Panc1 (cell line): Measurements from ENCODE around the gene SNTB2. TPM values are rescaled to one million over a fixed set of nuclear protein-coding genes. Genes with fewer than 3 reads are reported as not detected.

Experiments
- ATAC-seq: fragments of 200-7000 bp; cut with Tn5 transposase; 2 replicates; pipeline ENCODE4 v1.9.1; 2020; ENCODE audit warnings: mild to moderate bottlenecking, moderate library complexity
- BruUV-seq: library from RNA; stranded (reverse); fragments of 400-500 nt; replicated peaks from 2 replicates; lab custom pipeline; 2021; lab: Mats Ljungman, UMichigan
- CTCF ChIA-PET: fragments of 300-600 bp; sonication (Branson Sonifier 250); formaldehyde crosslinking; loops from one replicate; lab custom pipeline; 2022; ENCODE audit warnings: antibody characterized with exemption; lab: Charles Lee
- POLR2A ChIA-PET: fragments of 300-600 bp; sonication (Branson Sonifier 250); formaldehyde crosslinking; loops from one replicate; lab custom pipeline; 2022; ENCODE audit warnings: antibody characterized with exemption; lab: Charles Lee
- DNase-seq: peaks from one replicate; pipeline ENCODE4 v3.0.0-alpha.2; 2010; ENCODE audit warnings: low read depth, low spot score
- H3K27ac ChIP-seq: 2 replicates; pipeline ENCODE4 v1.5.1; 2011; ENCODE audit warnings: mild to moderate bottlenecking, low read length, inconsistent platforms
- H3K27me3 ChIP-seq: fragments of 200-500 bp; sonication (Bioruptor generic); 2 replicates; pipeline ENCODE4 v1.6.0; 2014; ENCODE audit warnings: low read length, inconsistent platforms; ENCODE audit not compliant: control insufficient read depth, insufficient read depth
- H3K36me3 ChIP-seq: fragments of 200-500 bp; sonication (Bioruptor generic); 2 replicates; pipeline ENCODE4 v1.5.1; 2014; ENCODE audit warnings: inconsistent platforms, mild to moderate bottlenecking, low read length, moderate library complexity; ENCODE audit not compliant: control insufficient read depth, insufficient read depth
- H3K4me1 ChIP-seq: 2 replicates; pipeline ENCODE4 v1.5.1; 2011; ENCODE audit warnings: inconsistent platforms, mild to moderate bottlenecking, low read length, moderate library complexity; ENCODE audit not compliant: control insufficient read depth, insufficient read depth
- H3K4me3 ChIP-seq, 2 experiments: 2 replicates each; pipeline ENCODE4 v1.5.1; 2011 to 2012; ENCODE audit warnings: low read depth in 2 of 2, low read length in 2 of 2, mild to moderate bottlenecking in 2 of 2, inconsistent platforms in 1 of 2, moderate library complexity in 1 of 2
- H3K9me3 ChIP-seq: fragments of 200-500 bp; sonication (Bioruptor generic); 2 replicates; pipeline ENCODE4 v1.5.1; 2014; ENCODE audit warnings: low read depth, mild to moderate bottlenecking, inconsistent platforms, low read length, moderate library complexity; ENCODE audit not compliant: control insufficient read depth, insufficient read depth
- CTCF ChIP-seq: fragments of 450-650 bp; IDR thresholded peaks from 2 replicates; pipeline ENCODE4 v1.5.1; 2017; ENCODE audit warnings: mild to moderate bottlenecking
- POLR2AphosphoS5 ChIP-seq: IDR thresholded peaks from 2 replicates; pipeline ENCODE4 v1.6.1; 2012; ENCODE audit warnings: mild to moderate bottlenecking, low read depth, low read length, moderate library complexity
- REST ChIP-seq, 2 experiments: IDR thresholded peaks; 2 replicates each; pipeline ENCODE4 v1.6.1; 2011 to 2012; ENCODE audit warnings: low read depth in 2 of 2, control low read depth in 1 of 2, low read length in 1 of 2, mild to moderate bottlenecking in 1 of 2, moderate library complexity in 1 of 2; ENCODE audit not compliant: insufficient read depth in 1 of 2
- SIN3A ChIP-seq: IDR thresholded peaks from 2 replicates; pipeline ENCODE4 v1.6.1; 2012; ENCODE audit warnings: low read depth, mild to moderate bottlenecking, low read length, moderate library complexity, borderline replicate concordance; ENCODE audit not compliant: insufficient read depth
- TCF7L2 ChIP-seq: IDR thresholded peaks from 2 replicates; pipeline ENCODE4 v1.6.1; 2011; ENCODE audit warnings: mild to moderate bottlenecking, low read depth, low read length, inconsistent platforms
- in situ Hi-C: cut with HindIII; loops from 2 replicates; pipeline ENCODE4 v1.10.0; 2016; ENCODE audit warnings: low sequenced_read_pairs, low pct_unique_long_range_greater_than_20kb
- intact Hi-C: fragments of 100-400 bp; cut with micrococcal nuclease; formaldehyde crosslinking; loops from one replicate; pipeline ENCODE4 v1.10.0; 2022; ENCODE audit not compliant: unreplicated experiment
- total RNA-seq: library from RNA; stranded (reverse); gene quantifications from one replicate; pipeline ENCODE4 v1.2.1, GENCODE V29; 2021; ENCODE audit not compliant: unreplicated experiment

Gene SNTB2
- total RNA-seq, 1 experiment from 2014 or later = 40.8 TPM

GRCh38 chr16:69197573-69197972 is 10.6 kb downstream of the SNTB2 start:
- H3K36me3 ChIP-seq = no peaks in the 10 kb centered on the region
- DNase-seq = no peak
- TF ChIP-seq POLR2AphosphoS5 (no peak), SIN3A (no peak), REST (IDR thresholded peaks at IDR 0.05; ENCODE audit: insufficient read depth in 1 of 2, low read depth in 2 of 2, low read length in 1 of 2) (no peak), CTCF (no peak), TCF7L2 (no peak)
- H3K27ac ChIP-seq = no peak overlapping the region
- H3K4me3 ChIP-seq = no peak overlapping the region
- in situ Hi-C loops (no loop called here), intact Hi-C loops (no loop called here)
- H3K9me3 ChIP-seq = no peaks in the 10 kb centered on the region
- H3K27me3 ChIP-seq = no peaks in the 10 kb centered on the region
- BruUV-seq = no TSS peak
- POLR2A ChIA-PET = no interaction called here
- ATAC-seq = no peak
- H3K4me1 ChIP-seq = peaks cover 17% of the 10 kb centered on the region
- CTCF ChIA-PET = no interaction called here

- Histone ChIP-seq H3K4me1 (peaks cover 15% of the 10 kb centered on the region), H3K27ac (no peak overlapping the region), H3K27me3 (no peaks in the 10 kb centered on the region), H3K9me3 (no peaks in the 10 kb centered on the region), H3K4me3 (no peak overlapping the region), H3K36me3 (no peaks in the 10 kb centered on the region)
- ATAC-seq (no peak), DNase-seq (no peak)
- BruUV-seq = no TSS peak
- intact Hi-C loops = no loop called here
- CTCF ChIA-PET = no interaction called here
- in situ Hi-C loops = no loop called here
- POLR2A ChIA-PET = no interaction called here
- TF ChIP-seq TCF7L2 = no peak
- no peak for TF ChIP-seq POLR2AphosphoS5
- TF ChIP-seq SIN3A = no peak
- TF ChIP-seq CTCF = no peak
- TF ChIP-seq REST (IDR thresholded peaks at IDR 0.05; ENCODE audit: insufficient read depth in 1 of 2, low read depth in 2 of 2, low read length in 1 of 2) = no peak
These were observed 12.4 kb downstream of the SNTB2 start for GRCh38 chr16:69199382-69199781.
